HCT116 (cell line): ENCODE measurements around the gene UBE2G2.

Experiments
- CTCF ChIP-seq, 3 experiments: fragments of 200-600 bp in 1 of 3; sonication (generic) in 1 of 3; IDR thresholded peaks in 2 of 3; conservative IDR thresholded peaks in 1 of 3; 2 replicates each; pipeline ENCODE4 v1.5.1; 2012 to 2017; ENCODE audit warnings: low read depth in 2 of 3, low read length in 2 of 3, antibody characterized with exemption in 1 of 3, borderline replicate concordance in 1 of 3, control low read depth in 1 of 3, mild to moderate bottlenecking in 1 of 3, mixed read lengths in 1 of 3, mixed run types in 1 of 3, moderate library complexity in 1 of 3; ENCODE audit not compliant: insufficient read depth in 1 of 3
- POLR2A ChIP-seq: IDR thresholded peaks from 2 replicates; pipeline ENCODE4 v1.7.0; 2011; ENCODE audit warnings: borderline replicate concordance; ENCODE audit not compliant: insufficient read depth, insufficient read length; ENCODE audit errors: extremely low read depth

DNA sequence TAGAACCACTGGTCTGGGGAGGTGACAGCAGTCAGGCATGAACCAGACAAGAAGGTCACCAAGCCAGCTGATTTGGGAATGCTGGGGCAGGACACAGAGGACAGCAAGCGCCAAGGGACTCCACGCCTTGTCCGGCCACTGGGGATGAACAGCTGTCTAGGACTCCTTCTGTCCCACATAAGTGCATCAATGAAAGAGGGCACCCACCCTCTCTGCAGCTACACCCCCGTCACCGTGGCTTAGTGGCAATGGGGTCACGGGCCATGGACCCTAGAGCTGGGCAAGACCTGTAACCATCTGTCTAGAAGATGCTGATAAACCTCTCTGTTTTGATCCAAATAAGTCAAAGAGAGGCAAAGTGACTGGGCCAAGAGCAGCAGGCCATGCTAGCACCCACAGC is 16.8 kb downstream of the UBE2G2 start:
- TF ChIP-seq CTCF (IDR thresholded peaks at IDR 0.05 in 2 of 3, conservative IDR thresholded peaks at IDR 0.05 in 1 of 3; ENCODE audit: borderline replicate concordance in 1 of 3, insufficient read depth in 1 of 3, low read depth in 2 of 3, low read length in 2 of 3): no peak
- no peak for TF ChIP-seq POLR2A
